HepG2 (cell line): ENCODE measurements around the gene HTR1D. TPM values are rescaled to one million over a fixed set of nuclear protein-coding genes. Genes with fewer than 3 reads are reported as not detected.
"Not testable (repeated sequence)": the region's sequence is repeated elsewhere in the genome, so short reads cannot be mapped to it uniquely, and the experiment has no call there.

Experiments used
- BHLHE40 ChIP-seq: IDR thresholded peaks from 2 replicates; pipeline ENCODE4 v1.6.1; 2011; ENCODE audit warnings: low read length, improper control_type of control experiment
- ELF3 ChIP-seq: IDR thresholded peaks from 2 replicates; pipeline ENCODE4 v1.6.1; 2016; ENCODE audit warnings: missing genetic modification reagents, missing compliant biosample characterization
- FOXK2 ChIP-seq: fragments of 450-650 bp; IDR thresholded peaks from 2 replicates; pipeline ENCODE4 v1.6.1; 2016
- GFI1 ChIP-seq: sonication (generic); formaldehyde crosslinking; IDR thresholded peaks from 2 replicates; pipeline ENCODE4 v1.5.0; 2020; ENCODE audit warnings: missing genetic modification reagents, mild to moderate bottlenecking, borderline replicate concordance
- JUN ChIP-seq: sonication (generic); formaldehyde crosslinking; IDR thresholded peaks from 2 replicates; pipeline ENCODE4 v1.4.0; 2020; ENCODE audit warnings: mild to moderate bottlenecking, missing genetic modification reagents
- JUND ChIP-seq: sonication (generic); formaldehyde crosslinking; IDR thresholded peaks from 2 replicates; pipeline ENCODE4 v1.8.0; 2022; ENCODE audit warnings: mild to moderate bottlenecking, missing genetic modification reagents
- MEIS2 ChIP-seq: sonication (generic); formaldehyde crosslinking; IDR thresholded peaks from 2 replicates; pipeline ENCODE4 v1.9.0; 2021; ENCODE audit warnings: mild to moderate bottlenecking, missing genetic modification reagents
- NR2C2 ChIP-seq: sonication (generic); formaldehyde crosslinking; IDR thresholded peaks from 2 replicates; pipeline ENCODE4 v1.4.0; 2020; ENCODE audit warnings: missing genetic modification reagents, mild to moderate bottlenecking, moderate library complexity, borderline replicate concordance
- POGZ ChIP-seq: sonication (generic); formaldehyde crosslinking; IDR thresholded peaks from 2 replicates; pipeline ENCODE4 v1.4.0; 2020; ENCODE audit warnings: mild to moderate bottlenecking, missing genetic modification reagents
- RCOR2 ChIP-seq: IDR thresholded peaks from 2 replicates; pipeline ENCODE4 v1.6.1; 2016; ENCODE audit warnings: missing biosample characterization, missing genetic modification reagents
- SOX5 ChIP-seq: IDR thresholded peaks from 2 replicates; pipeline ENCODE4 v1.6.1; 2016; ENCODE audit warnings: borderline replicate concordance
- ZNF331 ChIP-seq: sonication (generic); formaldehyde crosslinking; IDR thresholded peaks from 2 replicates; pipeline ENCODE4 v1.4.0; 2020; ENCODE audit warnings: missing genetic modification reagents
- polyA plus RNA-seq, 8 experiments: library from polyadenylated mRNA; depleted of rRNA in 3 of 8; stranded (reverse) in 7 of 8; unstranded in 1 of 8; fragments of >200 nt; fragmentation: Illumina TruSeq in 4 of 8; extraction: Trizol in 4 of 8; gene quantifications; 2 replicates each; pipeline versions ENCODE4 v1.2.1 to v1.2.3, GENCODE V29; 2011 to 2016; ENCODE audit warnings: low read depth in 4 of 8, missing spikeins in 1 of 8, mixed read lengths in 1 of 8; ENCODE audit not compliant: insufficient read depth in 1 of 8
- total RNA-seq, 5 experiments: library from RNA; depleted of rRNA; stranded (reverse); fragments of >200 nt; fragmentation: Illumina TruSeq; extraction: Trizol; gene quantifications; 2 replicates each; pipeline ENCODE4 v1.2.3, GENCODE V29; 2016; ENCODE audit warnings: low read depth in 1 of 5
- TF ChIP-seq, protein P1 (sequence below): IDR thresholded peaks from 2 replicates; pipeline ENCODE4 v1.6.1; 2016; ENCODE audit warnings: low read depth, missing genetic modification reagents, missing compliant biosample characterization
- TF ChIP-seq, protein P2 (sequence below): sonication (generic); formaldehyde crosslinking; IDR thresholded peaks from 2 replicates; pipeline ENCODE4 v1.8.1; 2023; ENCODE audit warnings: mild to moderate bottlenecking, missing genetic modification reagents
- TF ChIP-seq, protein P3 (sequence below): IDR thresholded peaks from 2 replicates; pipeline ENCODE4 v1.6.1; 2018; ENCODE audit warnings: missing genetic modification reagents, mild to moderate bottlenecking, missing compliant biosample characterization
- TF ChIP-seq, protein P4 (sequence below), 2 experiments: sonication (generic) in 1 of 2; formaldehyde crosslinking in 1 of 2; IDR thresholded peaks; 2 replicates each; pipeline versions ENCODE4 v1.4.0 to v1.6.1; 2016 to 2020; ENCODE audit warnings: borderline replicate concordance in 1 of 2, low read depth in 1 of 2, mild to moderate bottlenecking in 1 of 2, missing genetic modification reagents in 1 of 2

HTR1D gene
- total and polyA plus RNA-seq, 2 of the 13 experiments (the other 11 are each of a cell fraction or from before 2014, with no cell fraction given), result 0.04 to 0.07 TPM

DNA sequence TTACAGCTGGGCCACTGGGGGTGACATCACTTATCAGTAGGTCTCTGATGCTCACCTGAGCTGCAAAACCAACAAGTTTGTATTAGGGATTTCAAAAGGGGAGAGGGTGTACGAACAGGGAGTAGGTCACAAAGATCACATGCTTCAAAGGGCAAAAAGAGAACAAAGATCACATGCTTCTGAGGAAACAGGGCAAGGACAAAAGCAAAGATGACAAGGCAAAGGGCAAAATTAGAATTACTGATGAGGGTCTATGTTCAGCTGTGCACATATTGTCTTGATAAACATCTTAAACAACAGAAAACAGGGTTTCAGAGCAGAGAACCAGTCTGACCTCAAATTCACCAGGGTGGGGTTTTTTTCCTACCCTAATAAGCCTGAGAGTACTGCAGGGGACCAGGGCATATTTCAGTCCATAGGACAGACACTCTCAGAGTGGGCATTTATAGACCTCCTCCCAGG, 6.2 kb upstream of the HTR1D start (continued):
- TF ChIP-seq, protein P1, sequence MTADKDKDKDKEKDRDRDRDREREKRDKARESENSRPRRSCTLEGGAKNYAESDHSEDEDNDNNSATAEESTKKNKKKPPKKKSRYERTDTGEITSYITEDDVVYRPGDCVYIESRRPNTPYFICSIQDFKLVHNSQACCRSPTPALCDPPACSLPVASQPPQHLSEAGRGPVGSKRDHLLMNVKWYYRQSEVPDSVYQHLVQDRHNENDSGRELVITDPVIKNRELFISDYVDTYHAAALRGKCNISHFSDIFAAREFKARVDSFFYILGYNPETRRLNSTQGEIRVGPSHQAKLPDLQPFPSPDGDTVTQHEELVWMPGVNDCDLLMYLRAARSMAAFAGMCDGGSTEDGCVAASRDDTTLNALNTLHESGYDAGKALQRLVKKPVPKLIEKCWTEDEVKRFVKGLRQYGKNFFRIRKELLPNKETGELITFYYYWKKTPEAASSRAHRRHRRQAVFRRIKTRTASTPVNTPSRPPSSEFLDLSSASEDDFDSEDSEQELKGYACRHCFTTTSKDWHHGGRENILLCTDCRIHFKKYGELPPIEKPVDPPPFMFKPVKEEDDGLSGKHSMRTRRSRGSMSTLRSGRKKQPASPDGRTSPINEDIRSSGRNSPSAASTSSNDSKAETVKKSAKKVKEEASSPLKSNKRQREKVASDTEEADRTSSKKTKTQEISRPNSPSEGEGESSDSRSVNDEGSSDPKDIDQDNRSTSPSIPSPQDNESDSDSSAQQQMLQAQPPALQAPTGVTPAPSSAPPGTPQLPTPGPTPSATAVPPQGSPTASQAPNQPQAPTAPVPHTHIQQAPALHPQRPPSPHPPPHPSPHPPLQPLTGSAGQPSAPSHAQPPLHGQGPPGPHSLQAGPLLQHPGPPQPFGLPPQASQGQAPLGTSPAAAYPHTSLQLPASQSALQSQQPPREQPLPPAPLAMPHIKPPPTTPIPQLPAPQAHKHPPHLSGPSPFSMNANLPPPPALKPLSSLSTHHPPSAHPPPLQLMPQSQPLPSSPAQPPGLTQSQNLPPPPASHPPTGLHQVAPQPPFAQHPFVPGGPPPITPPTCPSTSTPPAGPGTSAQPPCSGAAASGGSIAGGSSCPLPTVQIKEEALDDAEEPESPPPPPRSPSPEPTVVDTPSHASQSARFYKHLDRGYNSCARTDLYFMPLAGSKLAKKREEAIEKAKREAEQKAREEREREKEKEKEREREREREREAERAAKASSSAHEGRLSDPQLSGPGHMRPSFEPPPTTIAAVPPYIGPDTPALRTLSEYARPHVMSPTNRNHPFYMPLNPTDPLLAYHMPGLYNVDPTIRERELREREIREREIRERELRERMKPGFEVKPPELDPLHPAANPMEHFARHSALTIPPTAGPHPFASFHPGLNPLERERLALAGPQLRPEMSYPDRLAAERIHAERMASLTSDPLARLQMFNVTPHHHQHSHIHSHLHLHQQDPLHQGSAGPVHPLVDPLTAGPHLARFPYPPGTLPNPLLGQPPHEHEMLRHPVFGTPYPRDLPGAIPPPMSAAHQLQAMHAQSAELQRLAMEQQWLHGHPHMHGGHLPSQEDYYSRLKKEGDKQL, result peak; percentile 87
- TF ChIP-seq NR2C2, result peak; percentile 66; the same call in 1 of the 2 replicates
- peak; percentile 48; the same call in 1 of the 2 replicates for TF ChIP-seq RCOR2 (CRISPR knock-in tag)
- TF ChIP-seq, protein P2, sequence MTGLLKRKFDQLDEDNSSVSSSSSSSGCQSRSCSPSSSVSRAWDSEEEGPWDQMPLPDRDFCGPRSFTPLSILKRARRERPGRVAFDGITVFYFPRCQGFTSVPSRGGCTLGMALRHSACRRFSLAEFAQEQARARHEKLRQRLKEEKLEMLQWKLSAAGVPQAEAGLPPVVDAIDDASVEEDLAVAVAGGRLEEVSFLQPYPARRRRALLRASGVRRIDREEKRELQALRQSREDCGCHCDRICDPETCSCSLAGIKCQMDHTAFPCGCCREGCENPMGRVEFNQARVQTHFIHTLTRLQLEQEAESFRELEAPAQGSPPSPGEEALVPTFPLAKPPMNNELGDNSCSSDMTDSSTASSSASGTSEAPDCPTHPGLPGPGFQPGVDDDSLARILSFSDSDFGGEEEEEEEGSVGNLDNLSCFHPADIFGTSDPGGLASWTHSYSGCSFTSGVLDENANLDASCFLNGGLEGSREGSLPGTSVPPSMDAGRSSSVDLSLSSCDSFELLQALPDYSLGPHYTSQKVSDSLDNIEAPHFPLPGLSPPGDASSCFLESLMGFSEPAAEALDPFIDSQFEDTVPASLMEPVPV (CRISPR knock-in tag), result 0 out of 2 replicates have a peak, but pooled peaks have one; percentile 40
- TF ChIP-seq POGZ (CRISPR knock-in tag), result peak; percentile 63; the same call in 1 of the 2 replicates
- TF ChIP-seq MEIS2, result 0 out of 2 replicates have a peak, but pooled peaks have one; percentile 23
- TF ChIP-seq, protein P3, sequence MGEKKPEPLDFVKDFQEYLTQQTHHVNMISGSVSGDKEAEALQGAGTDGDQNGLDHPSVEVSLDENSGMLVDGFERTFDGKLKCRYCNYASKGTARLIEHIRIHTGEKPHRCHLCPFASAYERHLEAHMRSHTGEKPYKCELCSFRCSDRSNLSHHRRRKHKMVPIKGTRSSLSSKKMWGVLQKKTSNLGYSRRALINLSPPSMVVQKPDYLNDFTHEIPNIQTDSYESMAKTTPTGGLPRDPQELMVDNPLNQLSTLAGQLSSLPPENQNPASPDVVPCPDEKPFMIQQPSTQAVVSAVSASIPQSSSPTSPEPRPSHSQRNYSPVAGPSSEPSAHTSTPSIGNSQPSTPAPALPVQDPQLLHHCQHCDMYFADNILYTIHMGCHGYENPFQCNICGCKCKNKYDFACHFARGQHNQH (CRISPR knock-in tag), result 0 out of 2 replicates have a peak, but pooled peaks have one; percentile 48
- peak; percentile 29; the same call in 1 of the 2 replicates for TF ChIP-seq JUND (CRISPR knock-in tag)
- TF ChIP-seq JUN (CRISPR knock-in tag), result peak; percentile 74
- TF ChIP-seq ZNF331, result peak; percentile 68; the same call in 1 of the 2 replicates
- peak; percentile 98 for TF ChIP-seq SOX5 (CRISPR knock-in tag)
- TF ChIP-seq ELF3, result peak; percentile 50; the same call in 1 of the 2 replicates
- TF ChIP-seq, protein P4, sequence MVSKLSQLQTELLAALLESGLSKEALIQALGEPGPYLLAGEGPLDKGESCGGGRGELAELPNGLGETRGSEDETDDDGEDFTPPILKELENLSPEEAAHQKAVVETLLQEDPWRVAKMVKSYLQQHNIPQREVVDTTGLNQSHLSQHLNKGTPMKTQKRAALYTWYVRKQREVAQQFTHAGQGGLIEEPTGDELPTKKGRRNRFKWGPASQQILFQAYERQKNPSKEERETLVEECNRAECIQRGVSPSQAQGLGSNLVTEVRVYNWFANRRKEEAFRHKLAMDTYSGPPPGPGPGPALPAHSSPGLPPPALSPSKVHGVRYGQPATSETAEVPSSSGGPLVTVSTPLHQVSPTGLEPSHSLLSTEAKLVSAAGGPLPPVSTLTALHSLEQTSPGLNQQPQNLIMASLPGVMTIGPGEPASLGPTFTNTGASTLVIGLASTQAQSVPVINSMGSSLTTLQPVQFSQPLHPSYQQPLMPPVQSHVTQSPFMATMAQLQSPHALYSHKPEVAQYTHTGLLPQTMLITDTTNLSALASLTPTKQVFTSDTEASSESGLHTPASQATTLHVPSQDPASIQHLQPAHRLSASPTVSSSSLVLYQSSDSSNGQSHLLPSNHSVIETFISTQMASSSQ (IDR thresholded peaks at IDR 0.05; ENCODE audit: low read depth), result not testable (repeated sequence)
- TF ChIP-seq, protein P4 (CRISPR knock-in tag; IDR thresholded peaks at IDR 0.05; ENCODE audit: borderline replicate concordance), result 0 out of 2 replicates have a peak, but pooled peaks have one; percentile 29
- peak; percentile 55; the same call in 1 of the 2 replicates for TF ChIP-seq FOXK2
- TF ChIP-seq BHLHE40, result peak; percentile 73; the same call in 1 of the 2 replicates
- TF ChIP-seq GFI1 (CRISPR knock-in tag), result peak; percentile 61; the same call in 1 of the 2 replicates
